Measurements from ENCODE around the gene ZAP70.
"Not testable (repeated sequence)": the region's sequence is repeated elsewhere in the genome, so short reads cannot be mapped to it uniquely, and the experiment has no call there.

Gene ZAP70

GRCh38 chr2:97713296-97714083 is at the start of gene ZAP70:
Gene ZAP70 (plus strand): TSS chr2:97713576. CDS start chr2:97724037, 10,461 bp downstream.
- peak; percentile 74 to 79 for DNase-seq

- DNase-seq, result no peak
These were observed 49.8 kb upstream of the ZAP70 start for GRCh38 chr2:97663626-97663961.

GRCh38 chr2:97663962-97664635 is 49.3 kb upstream of the ZAP70 start, which contains the start of gene ACTR1B:
Gene ACTR1B (minus strand): TSS chr2:97664044. CDS start chr2:97663890, 154 bp downstream.
- peak; percentile 97 to 98 for DNase-seq

- DNase-seq, result no peak
These were observed 48.8 kb upstream of the ZAP70 start for GRCh38 chr2:97664636-97664970.

GRCh38 chr2:97669448-97669847 is 43.9 kb upstream of the ZAP70 start, which contains the start of gene C2orf92:
Gene C2orf92 (plus strand): TSS chr2:97669713. CDS start chr2:97669789, 76 bp downstream.
- DNase-seq, result no peak

- DNase-seq, result no peak
These were observed 42.9 kb upstream of the ZAP70 start for GRCh38 chr2:97670471-97670870.

- no peak for DNase-seq
These were observed 41.9 kb upstream of the ZAP70 start for GRCh38 chr2:97671526-97671925.

- not testable (repeated sequence) for DNase-seq
These were observed 40.7 kb upstream of the ZAP70 start for GRCh38 chr2:97672606-97673140.

GRCh38 chr2:97673182-97673914 is 40.0 kb upstream of the ZAP70 start:
- DNase-seq, result peak; percentile 49 to 53

GRCh38 chr2:97673915-97674283 is 39.5 kb upstream of the ZAP70 start:
- DNase-seq, result peak; percentile 60 to 61

GRCh38 chr2:97675430-97676113 is 37.8 kb upstream of the ZAP70 start:
- no peak for DNase-seq

GRCh38 chr2:97676620-97677019 is 36.8 kb upstream of the ZAP70 start:
- DNase-seq, result no peak

GRCh38 chr2:97677480-97677879 is 35.9 kb upstream of the ZAP70 start:
- DNase-seq, result no peak

GRCh38 chr2:97678298-97678697 is 35.1 kb upstream of the ZAP70 start:
- no peak for DNase-seq

- DNase-seq, result not testable (repeated sequence)
These were observed 26.1 kb upstream of the ZAP70 start for GRCh38 chr2:97687235-97687634.

GRCh38 chr2:97688062-97688827 is 25.1 kb upstream of the ZAP70 start:
- DNase-seq, result no peak

- DNase-seq, result no peak
These were observed 22.2 kb upstream of the ZAP70 start for GRCh38 chr2:97691166-97691565.

- DNase-seq, result no peak
These were observed 19.9 kb upstream of the ZAP70 start for GRCh38 chr2:97693476-97693875.

- DNase-seq, result no peak
These were observed 17.6 kb upstream of the ZAP70 start for GRCh38 chr2:97695744-97696143.

- peak; percentile 95 to 96 for DNase-seq
These were observed 15.8 kb upstream of the ZAP70 start for GRCh38 chr2:97697252-97698235.

- DNase-seq, result no peak
These were observed 14.8 kb upstream of the ZAP70 start for GRCh38 chr2:97698530-97698929.

Data from activated T-cell treated with anti-CD3 and anti-CD28 coated beads, Interleukin-2, amount 50 U/mL, for 48 hours (primary cell).